Ovary (tissue), 10 donors: ENCODE results near the gene CLNK. TPM values are rescaled to one million over a fixed set of nuclear protein-coding genes. Genes with fewer than 3 reads are reported as not detected.

ENCODE experiments used
- DNase-seq, 5 donors: peaks; one replicate each; pipeline ENCODE4 v3.0.0-alpha.2; 2019 to 2020
- H3K27ac ChIP-seq, 2 donors: fragments of 200-600 bp; one replicate each; pipeline versions ENCODE4 v1.5.1 to v1.8.0; 2019 to 2022
- H3K27me3 ChIP-seq: fragments of 200-600 bp; one replicate; pipeline ENCODE4 v1.8.0; 2022
- H3K36me3 ChIP-seq: fragments of 200-600 bp; sonication (generic); one replicate; pipeline ENCODE4 v1.5.1; 2019
- H3K4me1 ChIP-seq: one replicate; pipeline ENCODE4 v1.8.1; 2013; ENCODE audit warnings: mild to moderate bottlenecking, moderate library complexity; ENCODE audit not compliant: insufficient read depth
- H3K4me3 ChIP-seq: fragments of 200-600 bp; sonication (generic); one replicate; pipeline ENCODE4 v1.5.1; 2017
- H3K9me3 ChIP-seq, 2 donors: fragments of 200-600 bp in 1 of 2; sonication (generic) in 1 of 2; one replicate each; pipeline versions ENCODE4 v1.5.1 to v1.8.1; 2013 to 2019; ENCODE audit warnings: mild to moderate bottlenecking in 1 of 2, moderate library complexity in 1 of 2
- CTCF ChIP-seq, 3 donors: fragments of 450-650 bp in 2 of 3; fragments of 200-600 bp in 1 of 3; IDR thresholded peaks; one replicate each; pipeline versions ENCODE4 v1.5.1 to v1.8.0; 2016 to 2022; ENCODE audit warnings: antibody characterized with exemption in 3 of 3, mild to moderate bottlenecking in 1 of 3
- EP300 ChIP-seq: sonication (generic); formaldehyde crosslinking; IDR thresholded peaks from one replicate; pipeline ENCODE4 v1.6.1; 2017; ENCODE audit warnings: antibody characterized with exemption
- POLR2A ChIP-seq: fragments of 450-650 bp; IDR thresholded peaks from one replicate; pipeline ENCODE4 v1.6.1; 2017; ENCODE audit warnings: antibody characterized with exemption, mild to moderate bottlenecking, moderate library complexity
- WGBS, 3 donors: extraction: QIAGEN DNeasy Blood & Tissue Kit in 1 of 3; methylation state at CpG; one replicate each; pipeline versions ENCODE4 v1.1.5 to v1.1.7; 2013 to 2017; 5-methylcytosine and 5-hydroxymethylcytosine counted together
- intact Hi-C, 4 donors: fragments of 100-400 bp; cut with DNase I; formaldehyde crosslinking; loops; one replicate each; pipeline versions ENCODE4 v1.11.0 to v1.15.1; 2022 to 2023
- long read RNA-seq, 3 donors: library from polyadenylated mRNA in 2 of 3; unstranded in 2 of 3; transcript quantifications; one replicate each; pipeline ENCODE4 v2.0.0 and lab custom pipeline, GENCODE V29; 2021 to 2026
- polyA plus RNA-seq, 2 donors: library from polyadenylated mRNA; stranded (reverse); fragments of 200-250 nt in 1 of 2; fragments of 350-450 nt in 1 of 2; fragmentation: Illumina TruSeq in 1 of 2; extraction: RNeasy Lipid Tissue Mini Kit (QIAGEN cat#74804) in 1 of 2; gene quantifications; one replicate each; pipeline ENCODE4 v1.2.3, GENCODE V29; 2013 to 2014
- total RNA-seq, 7 donors: library from RNA; depleted of rRNA in 2 of 7; stranded (reverse); fragments of >200 nt in 2 of 7; fragmentation: NEBNext Ultra II Directional in 3 of 7; extraction: Animal tissue kit (Norgen Biotek cat#: 25700) in 3 of 7; gene quantifications; one replicate each; pipeline versions ENCODE4 v1.1.0 to v1.2.4, GENCODE V29; 2016 to 2023
- donor health status: DM: no; HTN: no; CAD: no; lungs with moderate emphysema.
- donor health status: DM: no; HTN: no; CAD: no.
- donor health status: Bipolar disorder and iron deficiency.
- donor health status: DM: yes; HTN: yes; CAD: no.
- donor health status: DM: no; HTN: no; CAD: no.
- donor health status: DM: yes; HTN: yes; CAD: no.

The CLNK gene
- total RNA-seq (under 1 TPM in 2 of 7 donors, not detected in 5; 0.10 to 0.22 TPM), polyA plus RNA-seq (under 1 TPM in 1 of 2 donors, not detected in 1; 0.23 TPM)
- long read RNA-seq, donor 1 = 0 reads
- long read RNA-seq, donor 2 = 0 reads
- long read RNA-seq, donor 3 = 0 reads

- H3K36me3 ChIP-seq = no peaks in the 10 kb centered on the region
- WGBS, 3 donors = 84 to 91% (median 88%) methylated on average over 8 of the region's 8 CpGs
- no peak for DNase-seq
- peaks cover 7% of the 10 kb centered on the region for H3K4me1 ChIP-seq
- no peak within 1 kb of the TSS for H3K4me3 ChIP-seq
- intact Hi-C loops = no loop called here
- TF ChIP-seq POLR2A (no peak), EP300 (no peak)
- H3K27ac ChIP-seq = no peak within 1 kb of the TSS
- H3K9me3 ChIP-seq = no peaks in the 10 kb centered on the region
- H3K27me3 ChIP-seq = no peaks in the 10 kb centered on the region
These were observed at the start of gene CLNK for GRCh38 chr4:10684631-10685030. TSS of gene CLNK (minus strand) at chr4:10684768. CDS start at chr4:10667869, 16,899 bp downstream.

- 56 to 72% (median 64%) methylated on average over 1 of the region's 1 CpG for WGBS, 3 donors
- no peak for DNase-seq
- intact Hi-C loops = no loop called here
- TF ChIP-seq EP300 (no peak), CTCF (IDR thresholded peaks at IDR 0.05) (no peak), POLR2A (no peak)
- Histone ChIP-seq H3K27me3 (no peaks in the 10 kb centered on the region), H3K9me3 (no peaks in the 10 kb centered on the region), H3K27ac (no peak overlapping the region), H3K4me3 (no peak overlapping the region), H3K4me1 (no peaks in the 10 kb centered on the region), H3K36me3 (no peaks in the 10 kb centered on the region)
These were observed 49.0 kb upstream of the CLNK start for GRCh38 chr4:10733481-10734062.

GRCh38 chr4:10732914-10733415, 48.4 kb upstream of the CLNK start:
- Histone ChIP-seq H3K36me3 (no peaks in the 10 kb centered on the region), H3K9me3 (no peaks in the 10 kb centered on the region), H3K4me3 (no peak overlapping the region), H3K27ac (no peak overlapping the region), H3K27me3 (no peaks in the 10 kb centered on the region), H3K4me1 (no peaks in the 10 kb centered on the region)
- no peak for DNase-seq
- WGBS, 3 donors = 72 to 88% (median 74%) methylated on average over 5 of the region's 5 CpGs
- intact Hi-C loops = no loop called here
- TF ChIP-seq POLR2A (no peak), EP300 (no peak), CTCF (IDR thresholded peaks at IDR 0.05) (no peak)

- Histone ChIP-seq H3K36me3 (no peaks in the 10 kb centered on the region), H3K4me3 (no peak overlapping the region), H3K4me1 (no peaks in the 10 kb centered on the region), H3K9me3 (no peaks in the 10 kb centered on the region), H3K27ac (no peak overlapping the region), H3K27me3 (no peaks in the 10 kb centered on the region)
- TF ChIP-seq POLR2A = no peak
- no peak for TF ChIP-seq EP300
- no peak for TF ChIP-seq CTCF (IDR thresholded peaks at IDR 0.05)
- 56 to 57% (median 57%) methylated on average over 3 of the region's 3 CpGs for WGBS, 3 donors
- intact Hi-C loops = no loop called here
- no peak for DNase-seq
These were observed 47.8 kb upstream of the CLNK start for GRCh38 chr4:10732235-10732913.

GRCh38 chr4:10731690-10732089, 47.1 kb upstream of the CLNK start:
- no peak for TF ChIP-seq POLR2A
- no peak for TF ChIP-seq EP300
- TF ChIP-seq CTCF (IDR thresholded peaks at IDR 0.05) = no peak
- Histone ChIP-seq H3K36me3 (no peaks in the 10 kb centered on the region), H3K27ac (no peak overlapping the region), H3K27me3 (no peaks in the 10 kb centered on the region), H3K9me3 (no peaks in the 10 kb centered on the region), H3K4me1 (no peaks in the 10 kb centered on the region), H3K4me3 (no peak overlapping the region)
- DNase-seq = no peak
- WGBS, 3 donors = 84 to 90% (median 90%) methylated on average over 3 of the region's 3 CpGs
- intact Hi-C loops = no loop called here
